Neural progenitor cell (in vitro differentiated cells): ENCODE results near the gene KIAA1958. TPM values are rescaled to one million over a fixed set of nuclear protein-coding genes. Genes with fewer than 3 reads are reported as not detected.
A peak's percentile ranks its signal among the peaks of the same experiment; 100 is the strongest.

Source experiments
- DNase-seq: peaks from one replicate; pipeline ENCODE4 v3.0.0-alpha.2; 2016; ENCODE audit warnings: low spot score
- H2AFZ ChIP-seq: fragments of 200-600 bp; sonication (generic); replicated peaks from 2 replicates; pipeline ENCODE4 v1.6.1; 2016; ENCODE audit warnings: antibody characterized with exemption
- H3F3A ChIP-seq: fragments of 200-600 bp; sonication (generic); 2 replicates; pipeline ENCODE4 v1.6.1; 2016; ENCODE audit warnings: antibody characterized with exemption, low read depth
- H3K27ac ChIP-seq: fragments of 200-600 bp; sonication (generic); 2 replicates; pipeline ENCODE4 v1.5.1; 2016; ENCODE audit warnings: mild to moderate bottlenecking
- H3K27me3 ChIP-seq: fragments of 200-600 bp; sonication (generic); 2 replicates; pipeline ENCODE4 v1.6.1; 2016; ENCODE audit warnings: mild to moderate bottlenecking, moderate library complexity
- H3K36me3 ChIP-seq: fragments of 200-600 bp; sonication (generic); 2 replicates; pipeline ENCODE4 v1.5.1; 2016
- H3K4me1 ChIP-seq: fragments of 200-600 bp; sonication (generic); 2 replicates; pipeline ENCODE4 v1.6.1; 2016; ENCODE audit warnings: mixed run types
- H3K4me2 ChIP-seq: fragments of 200-600 bp; sonication (generic); 2 replicates; pipeline ENCODE4 v1.6.1; 2016
- H3K4me3 ChIP-seq: fragments of 200-600 bp; sonication (generic); 2 replicates; pipeline ENCODE4 v1.5.1; 2016
- H3K79me2 ChIP-seq: fragments of 200-600 bp; sonication (generic); 2 replicates; pipeline ENCODE4 v1.6.1; 2016; ENCODE audit warnings: low read depth
- H3K9ac ChIP-seq: fragments of 200-600 bp; sonication (generic); 2 replicates; pipeline ENCODE4 v1.6.1; 2016
- H3K9me3 ChIP-seq: fragments of 200-600 bp; sonication (generic); 2 replicates; pipeline ENCODE4 v1.5.1; 2016; ENCODE audit warnings: low read depth
- H4K20me1 ChIP-seq: fragments of 200-600 bp; sonication (generic); 2 replicates; pipeline ENCODE4 v1.6.1; 2016; ENCODE audit warnings: low read depth
- H3K27ac Mint-ChIP-seq: 3 replicates; pipeline ENCODE4 v1.8.0; 2021; ENCODE audit warnings: mixed read lengths
- H3K27me3 Mint-ChIP-seq: 2 replicates; pipeline ENCODE4 v1.8.0; 2022; ENCODE audit warnings: low read depth, mild to moderate bottlenecking, inconsistent platforms, moderate library complexity, mixed read lengths; ENCODE audit not compliant: insufficient read depth
- H3K36me3 Mint-ChIP-seq: 3 replicates; pipeline ENCODE4 v1.8.0; 2021; ENCODE audit warnings: mixed read lengths
- H3K4me1 Mint-ChIP-seq: 3 replicates; pipeline ENCODE4 v1.8.0; 2021; ENCODE audit warnings: mixed read lengths
- H3K4me3 Mint-ChIP-seq: 3 replicates; pipeline ENCODE4 v1.8.0; 2021; ENCODE audit warnings: mild to moderate bottlenecking, moderate library complexity, mixed read lengths
- H3K9me3 Mint-ChIP-seq: 3 replicates; pipeline ENCODE4 v1.8.0; 2020; ENCODE audit warnings: mixed read lengths
- EZH2 ChIP-seq: fragments of 200-600 bp; sonication (generic); IDR thresholded peaks from 2 replicates; pipeline ENCODE4 v1.6.1; 2017; ENCODE audit warnings: antibody characterized with exemption, mild to moderate bottlenecking, moderate library complexity
- EZH2phosphoT487 ChIP-seq: fragments of 200-600 bp; sonication (generic); IDR thresholded peaks from 2 replicates; pipeline ENCODE4 v1.6.1; 2017; ENCODE audit warnings: antibody characterized with exemption
- total RNA-seq: library from RNA; depleted of rRNA; stranded (reverse); fragments of >200 nt; gene quantifications from 2 replicates; pipeline ENCODE4 v1.2.3, GENCODE V29; 2015; ENCODE audit warnings: low replicate concordance
- TF ChIP-seq, protein P1 (sequence below): fragments of 200-600 bp; sonication (generic); IDR thresholded peaks from 2 replicates; pipeline ENCODE4 v1.5.1; 2017; ENCODE audit warnings: antibody characterized with exemption, mild to moderate bottlenecking

Gene KIAA1958
- total RNA-seq, 1 donor from 2014 or later, result 31.4 TPM

DNA sequence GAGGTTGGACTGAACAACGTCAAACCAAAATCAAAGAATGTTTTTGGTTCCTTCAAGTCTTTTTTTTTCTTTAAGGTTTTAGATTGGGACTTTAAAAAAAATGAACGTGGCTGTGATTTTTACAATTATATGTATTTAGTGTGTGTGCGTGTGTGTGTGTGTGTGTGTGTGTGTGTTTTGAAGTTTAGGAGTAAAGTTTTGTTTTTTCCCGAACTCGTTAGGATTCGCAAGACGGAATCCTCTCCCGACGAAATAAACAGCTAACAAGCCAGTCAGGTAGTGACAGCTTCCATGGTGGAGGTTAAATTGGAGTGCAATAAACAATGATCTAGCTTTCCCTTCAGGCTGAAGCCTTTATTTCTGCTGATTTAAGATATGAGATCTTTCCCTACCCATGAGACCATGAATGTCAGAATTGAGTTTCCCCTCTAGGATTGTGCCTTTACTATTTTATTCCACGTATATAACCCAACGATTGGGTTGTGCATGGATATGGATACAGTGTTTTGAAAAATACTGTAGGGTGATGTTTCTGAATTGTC is 1.2 kb downstream of the KIAA1958 start:
- Histone ChIP-seq H4K20me1 (peaks cover 38% of the 10 kb centered on the region), H3K4me2 (peak overlapping the region; percentile 92), H3K27me3 (no peaks in the 10 kb centered on the region), H2AFZ (peak overlapping the region; percentile 89), H3K36me3 (peaks cover under 1% of the 10 kb centered on the region), H3K27ac (peak overlapping the region; percentile 95), H3K4me1 (peaks cover 28% of the 10 kb centered on the region), H3K79me2 (peaks cover 75% of the 10 kb centered on the region), H3K9me3 (no peaks in the 10 kb centered on the region), H3F3A (peaks cover 16% of the 10 kb centered on the region), H3K9ac (peak overlapping the region; percentile 83), H3K4me3 (peak overlapping the region; percentile 99)
- H3K4me1 Mint-ChIP-seq, result peaks cover 48% of the 10 kb centered on the region
- peaks cover 5% of the 10 kb centered on the region for H3K27me3 Mint-ChIP-seq
- H3K36me3 Mint-ChIP-seq, result peaks cover 18% of the 10 kb centered on the region
- H3K4me3 Mint-ChIP-seq, result peak overlapping the region; percentile 99
- DNase-seq, result peak; percentile 31
- H3K27ac Mint-ChIP-seq, result peak overlapping the region; percentile 99
- TF ChIP-seq EZH2phosphoT487, result no peak
- TF ChIP-seq EZH2, result no peak
- TF ChIP-seq, protein P1, sequence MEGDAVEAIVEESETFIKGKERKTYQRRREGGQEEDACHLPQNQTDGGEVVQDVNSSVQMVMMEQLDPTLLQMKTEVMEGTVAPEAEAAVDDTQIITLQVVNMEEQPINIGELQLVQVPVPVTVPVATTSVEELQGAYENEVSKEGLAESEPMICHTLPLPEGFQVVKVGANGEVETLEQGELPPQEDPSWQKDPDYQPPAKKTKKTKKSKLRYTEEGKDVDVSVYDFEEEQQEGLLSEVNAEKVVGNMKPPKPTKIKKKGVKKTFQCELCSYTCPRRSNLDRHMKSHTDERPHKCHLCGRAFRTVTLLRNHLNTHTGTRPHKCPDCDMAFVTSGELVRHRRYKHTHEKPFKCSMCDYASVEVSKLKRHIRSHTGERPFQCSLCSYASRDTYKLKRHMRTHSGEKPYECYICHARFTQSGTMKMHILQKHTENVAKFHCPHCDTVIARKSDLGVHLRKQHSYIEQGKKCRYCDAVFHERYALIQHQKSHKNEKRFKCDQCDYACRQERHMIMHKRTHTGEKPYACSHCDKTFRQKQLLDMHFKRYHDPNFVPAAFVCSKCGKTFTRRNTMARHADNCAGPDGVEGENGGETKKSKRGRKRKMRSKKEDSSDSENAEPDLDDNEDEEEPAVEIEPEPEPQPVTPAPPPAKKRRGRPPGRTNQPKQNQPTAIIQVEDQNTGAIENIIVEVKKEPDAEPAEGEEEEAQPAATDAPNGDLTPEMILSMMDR, result no peak
- peaks cover 9% of the 10 kb centered on the region for H3K9me3 Mint-ChIP-seq

DNA sequence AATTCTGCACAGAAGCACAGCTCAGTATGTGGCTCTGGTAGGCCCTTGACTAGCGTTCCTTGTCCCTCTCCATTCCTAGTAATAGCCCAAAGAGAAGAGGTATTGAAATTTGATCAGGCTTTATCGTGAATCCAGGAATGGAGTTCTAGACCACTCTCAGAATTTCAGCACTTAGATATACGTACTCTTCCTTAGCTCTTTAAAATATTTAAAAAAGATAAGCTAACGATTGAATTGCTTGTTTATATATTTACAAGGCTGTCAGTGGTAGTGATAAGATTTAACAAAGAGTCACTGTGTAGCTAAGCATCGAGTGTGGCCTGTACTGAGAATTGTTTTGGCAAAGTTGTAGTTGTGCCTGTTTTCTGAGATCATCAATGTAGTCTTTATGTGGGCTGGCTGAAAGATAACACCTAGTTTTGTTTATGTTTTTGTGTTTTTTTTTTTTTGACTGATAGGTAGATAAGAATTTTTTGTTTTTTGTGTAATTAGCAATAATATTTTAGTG is 2.5 kb downstream of the KIAA1958 start:
- H3K36me3 Mint-ChIP-seq, result peaks cover 30% of the 10 kb centered on the region
- peak overlapping the region; percentile 99 for H3K4me3 ChIP-seq
- peaks cover 16% of the 10 kb centered on the region for H3F3A ChIP-seq
- peaks cover 13% of the 10 kb centered on the region for H3K36me3 ChIP-seq
- peaks cover 21% of the 10 kb centered on the region for H3K9me3 Mint-ChIP-seq
- TF ChIP-seq EZH2phosphoT487 (no peak), EZH2 (no peak)
- TF ChIP-seq, protein P1, result no peak
- peaks cover 48% of the 10 kb centered on the region for H3K4me1 Mint-ChIP-seq
- peak overlapping the region; percentile 5 for H3K27ac ChIP-seq
- H3K4me3 Mint-ChIP-seq, result peak overlapping the region; percentile 99
- peak overlapping the region; percentile 89 for H3K27ac Mint-ChIP-seq
- H2AFZ ChIP-seq, result no peak overlapping the region
- no peak overlapping the region for H3K9ac ChIP-seq
- H3K4me2 ChIP-seq, result peak overlapping the region; percentile 92
- H4K20me1 ChIP-seq, result peaks cover 38% of the 10 kb centered on the region
- peaks cover 10% of the 10 kb centered on the region for H3K9me3 ChIP-seq
- no peaks in the 10 kb centered on the region for H3K27me3 ChIP-seq
- H3K4me1 ChIP-seq, result peaks cover 28% of the 10 kb centered on the region
- H3K79me2 ChIP-seq, result peaks cover 87% of the 10 kb centered on the region
- H3K27me3 Mint-ChIP-seq, result peaks cover 8% of the 10 kb centered on the region
- peak; percentile 42 for DNase-seq

DNA sequence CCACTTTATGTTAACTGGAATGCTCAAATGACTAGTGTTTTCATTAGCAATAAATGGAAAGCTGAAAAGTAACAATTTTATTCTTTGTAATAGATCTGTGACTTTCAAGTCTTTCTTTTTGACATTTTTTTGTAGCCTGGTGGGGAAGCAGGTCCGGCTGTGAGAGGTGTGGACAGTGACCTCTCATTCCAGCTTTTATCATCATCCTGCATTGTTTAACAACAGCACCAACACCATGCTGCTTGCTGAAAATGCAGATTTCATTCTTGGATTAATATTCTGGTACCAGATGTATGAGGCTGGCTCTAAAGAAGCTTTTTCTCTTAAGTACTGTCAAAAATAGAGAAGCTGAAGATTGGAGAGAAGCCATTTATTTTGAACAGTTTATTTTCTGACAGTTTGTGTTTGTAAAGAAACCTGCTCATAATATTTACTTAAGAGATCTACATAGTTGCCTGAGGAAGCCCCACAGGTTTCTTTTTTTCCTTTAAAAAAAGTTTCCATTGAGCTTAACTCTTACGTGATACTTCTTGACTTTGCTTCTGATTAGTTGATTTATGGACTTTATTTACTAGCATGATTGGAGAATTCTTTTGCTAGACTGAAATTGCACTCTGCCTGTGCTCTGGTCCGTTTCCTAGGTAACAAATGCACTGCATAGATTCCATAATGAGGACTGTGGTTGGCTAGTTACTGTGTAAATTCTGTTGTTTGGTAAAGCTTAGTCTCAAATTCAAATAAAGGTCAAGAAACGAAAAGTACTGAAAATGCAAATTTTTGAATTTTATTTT is 3.4 kb downstream of the KIAA1958 start:
- Histone ChIP-seq H2AFZ (no peak overlapping the region), H3K9ac (peak overlapping the region; percentile 2), H3K27me3 (no peaks in the 10 kb centered on the region), H3K4me2 (peak overlapping the region; percentile 92), H3F3A (peaks cover 16% of the 10 kb centered on the region), H3K9me3 (peaks cover 10% of the 10 kb centered on the region), H3K79me2 (peaks cover 96% of the 10 kb centered on the region), H3K27ac (peak overlapping the region; percentile 5), H3K36me3 (peaks cover 22% of the 10 kb centered on the region), H3K4me3 (peak overlapping the region; percentile 99), H3K4me1 (peaks cover 28% of the 10 kb centered on the region), H4K20me1 (peaks cover 38% of the 10 kb centered on the region)
- peak overlapping the region; percentile 99 for H3K4me3 Mint-ChIP-seq
- H3K36me3 Mint-ChIP-seq, result peaks cover 40% of the 10 kb centered on the region
- peak; percentile 33 for DNase-seq
- peak overlapping the region; percentile 98 for H3K27ac Mint-ChIP-seq
- peaks cover 31% of the 10 kb centered on the region for H3K9me3 Mint-ChIP-seq
- H3K4me1 Mint-ChIP-seq, result peaks cover 47% of the 10 kb centered on the region
- peaks cover 9% of the 10 kb centered on the region for H3K27me3 Mint-ChIP-seq
- TF ChIP-seq, protein P1, result no peak
- TF ChIP-seq EZH2phosphoT487, result no peak
- TF ChIP-seq EZH2, result no peak
